ENCODE measurements around the gene ABCA2. TPM values are rescaled to one million over a fixed set of nuclear protein-coding genes. Genes with fewer than 3 reads are reported as not detected.
A peak's percentile ranks its signal among the peaks of the same experiment; 100 is the strongest.

ABCA2 gene
- total and polyA plus RNA-seq, 12 donors, result 16.0 to 46.7 (median 28.1) TPM

- H3K4me3 ChIP-seq, result peak overlapping the region in 9 of 10 donors; percentile 57 to 80 (median 72)
- H3K27ac ChIP-seq, result peak overlapping the region; percentile 78 to 92 (median 88)
- H3K9me3 ChIP-seq, result no peaks in the 10 kb centered on the region
- 62 to 72% methylated on average over 30 to 36 of the region's 36 CpGs for WGBS, 2 donors
- TF ChIP-seq CTCF (IDR thresholded peaks at IDR 0.05), result no peak
- H3K36me3 ChIP-seq, result peaks cover 4 to 47% (median 20%) of the 10 kb centered on the region in 9 donors
- peaks cover 0 to 44% (median 12%) of the 10 kb centered on the region in 7 donors for H3K27me3 ChIP-seq
- intact Hi-C loops (cut with DNase I), result no loop called here
- peaks cover 27 to 56% (median 37%) of the 10 kb centered on the region in 9 donors for H3K4me1 ChIP-seq
- ATAC-seq (peak; percentile 47 to 74 (median 61)), DNase-seq (peak; percentile 69 to 85)
Observed at GRCh38 chr9:137042751-137043727, 15.0 kb upstream of the ABCA2 start.

GRCh38 chr9:137041124-137041523 is 13.1 kb upstream of the ABCA2 start:
- Histone ChIP-seq H3K9me3 (no peaks in the 10 kb centered on the region), H3K36me3 (peaks cover 4 to 56% (median 20%) of the 10 kb centered on the region in 9 donors), H3K27me3 (peaks cover 0 to 25% (median 0%) of the 10 kb centered on the region in 7 donors), H3K27ac (peak overlapping the region in 5 of 10 donors; percentile 25 to 92 (median 43)), H3K4me1 (peaks cover 20 to 49% (median 30%) of the 10 kb centered on the region in 9 donors), H3K4me3 (no peak overlapping the region)
- ATAC-seq (no peak), DNase-seq (no peak)
- no peak for TF ChIP-seq CTCF (IDR thresholded peaks at IDR 0.05)
- intact Hi-C loops (cut with DNase I), result no loop called here
- WGBS, 2 donors, result 64 to 67% methylated on average over 15 to 16 of the region's 16 CpGs

GRCh38 chr9:137040568-137040967 is 12.5 kb upstream of the ABCA2 start:
- no peak for DNase-seq
- peaks cover 4 to 56% (median 20%) of the 10 kb centered on the region in 9 donors for H3K36me3 ChIP-seq
- 90% methylated on average over 23 of the region's 23 CpGs for WGBS, 2 donors
- no peak overlapping the region for H3K4me3 ChIP-seq
- no peaks in the 10 kb centered on the region for H3K9me3 ChIP-seq
- no peak for TF ChIP-seq CTCF (IDR thresholded peaks at IDR 0.05)
- H3K27me3 ChIP-seq, result peaks cover 0 to 21% (median 0%) of the 10 kb centered on the region in 7 donors
- H3K4me1 ChIP-seq, result peaks cover 19 to 48% (median 29%) of the 10 kb centered on the region in 9 donors
- intact Hi-C loops (cut with DNase I), result no loop called here
- peak overlapping the region in 2 of 10 donors; percentile 43 to 92 for H3K27ac ChIP-seq
- ATAC-seq, result no peak

GRCh38 chr9:137039611-137040366 is 11.8 kb upstream of the ABCA2 start:
- ATAC-seq (no peak), DNase-seq (no peak)
- TF ChIP-seq CTCF (IDR thresholded peaks at IDR 0.05), result no peak
- no peaks in the 10 kb centered on the region for H3K9me3 ChIP-seq
- peaks cover 4 to 56% (median 20%) of the 10 kb centered on the region in 9 donors for H3K36me3 ChIP-seq
- peaks cover 0 to 13% (median 0%) of the 10 kb centered on the region in 7 donors for H3K27me3 ChIP-seq
- 93% methylated on average over 32 of the region's 32 CpGs for WGBS, 2 donors
- no peak overlapping the region for H3K27ac ChIP-seq
- H3K4me1 ChIP-seq, result peaks cover 18 to 49% (median 29%) of the 10 kb centered on the region in 9 donors
- no peak overlapping the region for H3K4me3 ChIP-seq
- intact Hi-C loops (cut with DNase I), result loop anchor here in 4 of 10 donors (5.0 kb wide), 2 partner anchors 92 to 252 kb away; partner anchors contain the start of gene C8G (in 2 of the 4)
